Right lobe of liver (tissue), 6 donors: ENCODE results near the gene ZBTB47. TPM values are rescaled to one million over a fixed set of nuclear protein-coding genes. Genes with fewer than 3 reads are reported as not detected.

Experiments
- ATAC-seq, 4 donors: fragments of 200-7000 bp; cut with Tn5 transposase; one replicate each; pipeline ENCODE4 v1.9.1; 2020; ENCODE audit warnings: mild to moderate bottlenecking in 4 of 4, moderate library complexity in 4 of 4
- DNase-seq, 3 donors: peaks; one replicate each; pipeline ENCODE4 v3.0.0-alpha.2; 2020
- H3K27ac ChIP-seq, 3 donors: fragments of 200-600 bp; one replicate each; pipeline ENCODE4 v1.8.0; 2022
- H3K27me3 ChIP-seq, 2 donors: fragments of 200-600 bp; one replicate each; pipeline ENCODE4 v1.8.0; 2022
- H3K36me3 ChIP-seq, 4 donors: fragments of 200-600 bp; sonication (generic) in 1 of 4; one replicate each; pipeline versions ENCODE4 v1.5.1 to v1.8.0; 2017 to 2022; ENCODE audit warnings: control low read depth in 1 of 4
- H3K4me1 ChIP-seq, 4 donors: fragments of 200-600 bp; sonication (generic) in 1 of 4; one replicate each; pipeline versions ENCODE4 v1.5.1 to v1.8.0; 2017 to 2022; ENCODE audit warnings: control low read depth in 1 of 4
- H3K4me3 ChIP-seq, 3 donors: fragments of 200-600 bp; one replicate each; pipeline ENCODE4 v1.8.0; 2022
- H3K9me3 ChIP-seq, 4 donors: fragments of 200-600 bp; sonication (generic) in 1 of 4; one replicate each; pipeline versions ENCODE4 v1.5.1 to v1.8.0; 2017 to 2022; ENCODE audit warnings: control low read depth in 1 of 4
- POLR2A ChIP-seq: fragments of 450-650 bp; IDR thresholded peaks from one replicate; pipeline ENCODE4 v1.6.1; 2017; ENCODE audit warnings: antibody characterized with exemption, mild to moderate bottlenecking
- WGBS: methylation state at CpG from one replicate; pipeline ENCODE4 v1.1.6; 2018; ENCODE audit warnings: low coverage, low lambda C conversion rate; ENCODE audit not compliant: insufficient coverage; ENCODE audit errors: missing lambda C conversion rate; 5-methylcytosine and 5-hydroxymethylcytosine counted together
- intact Hi-C, 2 donors: fragments of 100-400 bp; cut with DNase I; formaldehyde crosslinking; loops; one replicate each; pipeline versions ENCODE4 v1.11.2 to v1.14.1; 2022
- total RNA-seq, 6 experiments: library from RNA; depleted of rRNA in 2 of 6; stranded (reverse); fragments of >200 nt in 2 of 6; fragmentation: NEBNext Ultra II Directional in 3 of 6; extraction: Animal tissue kit (Norgen Biotek cat#: 25700) in 3 of 6; gene quantifications; one replicate each; pipeline versions ENCODE4 v1.1.0 to v1.2.4, GENCODE V29; 2016 to 2023
- TF ChIP-seq, protein P1 (sequence below), 4 donors: fragments of 200-600 bp in 3 of 4; fragments of 450-650 bp in 1 of 4; IDR thresholded peaks; one replicate each; pipeline versions ENCODE4 v1.5.1 to v1.8.0; 2016 to 2022; ENCODE audit warnings: antibody characterized with exemption in 4 of 4, mild to moderate bottlenecking in 2 of 4
- donor health status: DM: no; HTN: yes; CAD: no.
- donor health status: DM: no; HTN: no; CAD: no.
- donor health status: DM: no; HTN: no; CAD: no.
- donor health status: DM: no; HTN: yes; CAD: no.
- donor health status: DM: no; HTN: yes; CAD: no.

ZBTB47 gene
- total RNA-seq, 6 experiments from 2014 or later: 2.2 to 8.9 (median 4.9) TPM

DNA sequence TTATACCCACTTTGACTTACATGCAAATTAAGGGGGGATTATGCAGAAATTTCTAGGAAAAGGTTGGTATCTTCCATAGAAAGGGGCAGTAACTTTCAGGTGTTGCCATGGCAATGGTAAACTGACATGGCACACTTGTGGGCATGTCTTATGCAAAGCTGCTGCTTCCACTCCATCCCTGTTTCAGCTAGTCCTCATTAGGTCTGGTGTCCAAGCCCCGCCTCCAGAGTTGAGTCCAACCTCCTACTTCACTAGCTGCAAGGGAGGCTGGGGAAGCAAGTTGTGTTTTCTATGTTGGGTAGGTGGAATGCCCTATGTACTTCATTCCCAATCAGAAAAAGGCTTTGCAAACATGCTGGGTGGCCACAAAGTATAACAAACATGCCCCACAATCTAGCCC, 17.2 kb downstream of the ZBTB47 start:
- Histone ChIP-seq H3K4me1 (no peaks in the 10 kb centered on the region), H3K36me3 (no peaks in the 10 kb centered on the region), H3K27me3 (no peaks in the 10 kb centered on the region), H3K27ac (no peak overlapping the region), H3K9me3 (no peaks in the 10 kb centered on the region), H3K4me3 (no peak overlapping the region)
- DNase-seq: no peak
- intact Hi-C loops: no loop called here
- ATAC-seq: no peak
- no peak for TF ChIP-seq POLR2A
- TF ChIP-seq, protein P1, sequence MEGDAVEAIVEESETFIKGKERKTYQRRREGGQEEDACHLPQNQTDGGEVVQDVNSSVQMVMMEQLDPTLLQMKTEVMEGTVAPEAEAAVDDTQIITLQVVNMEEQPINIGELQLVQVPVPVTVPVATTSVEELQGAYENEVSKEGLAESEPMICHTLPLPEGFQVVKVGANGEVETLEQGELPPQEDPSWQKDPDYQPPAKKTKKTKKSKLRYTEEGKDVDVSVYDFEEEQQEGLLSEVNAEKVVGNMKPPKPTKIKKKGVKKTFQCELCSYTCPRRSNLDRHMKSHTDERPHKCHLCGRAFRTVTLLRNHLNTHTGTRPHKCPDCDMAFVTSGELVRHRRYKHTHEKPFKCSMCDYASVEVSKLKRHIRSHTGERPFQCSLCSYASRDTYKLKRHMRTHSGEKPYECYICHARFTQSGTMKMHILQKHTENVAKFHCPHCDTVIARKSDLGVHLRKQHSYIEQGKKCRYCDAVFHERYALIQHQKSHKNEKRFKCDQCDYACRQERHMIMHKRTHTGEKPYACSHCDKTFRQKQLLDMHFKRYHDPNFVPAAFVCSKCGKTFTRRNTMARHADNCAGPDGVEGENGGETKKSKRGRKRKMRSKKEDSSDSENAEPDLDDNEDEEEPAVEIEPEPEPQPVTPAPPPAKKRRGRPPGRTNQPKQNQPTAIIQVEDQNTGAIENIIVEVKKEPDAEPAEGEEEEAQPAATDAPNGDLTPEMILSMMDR (IDR thresholded peaks at IDR 0.05): no peak
- no CpG with 5 or more reads among the region's 1 CpG for WGBS

DNA sequence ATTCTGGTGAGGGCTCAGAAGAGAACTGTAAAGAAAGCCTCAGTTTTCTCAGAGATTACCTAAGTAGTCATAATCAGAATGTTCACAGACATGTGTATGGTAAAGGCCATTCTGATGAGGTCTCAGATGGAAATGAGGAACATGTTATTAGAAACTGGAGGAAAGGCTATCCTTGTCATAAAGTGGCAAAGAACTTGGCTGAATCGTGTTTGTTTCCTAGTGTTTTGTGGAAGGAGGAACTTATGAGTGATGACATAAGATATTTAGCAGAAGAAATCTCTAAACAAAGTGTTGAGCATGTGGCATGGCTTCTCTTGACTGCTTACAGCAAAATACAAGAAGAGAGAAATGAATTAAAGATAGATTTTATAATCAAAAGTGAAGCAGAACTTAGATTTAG, 19.0 kb downstream of the ZBTB47 start:
- no peak overlapping the region for H3K27ac ChIP-seq
- no peaks in the 10 kb centered on the region for H3K4me1 ChIP-seq
- WGBS: 38% methylated on average over 1 of the region's 1 CpG
- DNase-seq (no peak), ATAC-seq (no peak)
- no peak for TF ChIP-seq POLR2A
- TF ChIP-seq, protein P1 (IDR thresholded peaks at IDR 0.05): no peak
- intact Hi-C loops: no loop called here
- no peaks in the 10 kb centered on the region for H3K9me3 ChIP-seq
- no peaks in the 10 kb centered on the region for H3K27me3 ChIP-seq
- H3K4me3 ChIP-seq: no peak overlapping the region
- no peaks in the 10 kb centered on the region for H3K36me3 ChIP-seq

DNA sequence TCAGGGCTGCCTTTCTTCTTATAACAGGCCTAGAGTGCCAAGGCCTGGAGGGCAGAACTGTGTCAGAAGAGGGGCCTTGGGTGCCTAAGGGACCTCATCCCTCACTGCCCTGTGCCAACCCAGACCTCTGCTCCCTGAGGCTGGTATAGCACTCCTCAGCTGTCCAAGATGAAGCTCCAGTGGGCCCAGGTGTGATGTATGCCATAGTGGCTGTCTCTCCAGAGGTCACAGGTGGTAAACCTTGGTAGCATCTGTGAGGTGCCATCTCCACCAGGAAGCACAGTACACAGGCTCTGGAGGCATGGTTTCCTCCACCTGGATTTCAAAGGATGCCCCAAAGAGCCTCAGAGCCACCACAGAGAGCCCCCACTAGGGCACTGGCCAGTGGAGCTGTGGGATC, 19.6 kb downstream of the ZBTB47 start:
- Histone ChIP-seq H3K27me3 (no peaks in the 10 kb centered on the region), H3K27ac (no peak overlapping the region), H3K4me3 (no peak overlapping the region), H3K9me3 (no peaks in the 10 kb centered on the region), H3K4me1 (no peaks in the 10 kb centered on the region), H3K36me3 (no peaks in the 10 kb centered on the region)
- ATAC-seq (no peak), DNase-seq (peak in 1 of 3 donors; percentile 21)
- TF ChIP-seq, protein P1 (IDR thresholded peaks at IDR 0.05): no peak
- TF ChIP-seq POLR2A: no peak
- intact Hi-C loops: no loop called here

DNA sequence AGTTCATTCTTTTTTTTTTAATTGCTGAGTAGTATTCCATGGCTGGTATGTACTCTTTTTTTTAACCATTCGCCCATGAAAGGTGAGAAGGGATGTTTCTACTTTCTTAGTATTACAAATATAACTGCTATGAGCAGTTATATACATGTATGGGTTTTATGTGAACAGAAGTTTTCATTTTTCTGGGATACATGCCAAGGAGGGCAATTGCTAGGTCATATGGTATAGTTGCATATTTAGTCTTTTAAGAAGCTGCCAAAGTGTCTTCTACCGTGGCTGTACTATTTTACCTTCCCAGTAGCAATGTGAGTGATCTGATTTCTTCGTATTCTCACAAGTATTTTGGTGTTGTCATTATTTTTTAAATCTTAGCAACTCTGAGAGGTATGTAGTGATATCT, 20.6 kb downstream of the ZBTB47 start:
- TF ChIP-seq POLR2A: no peak
- TF ChIP-seq, protein P1 (IDR thresholded peaks at IDR 0.05): no peak
- intact Hi-C loops: no loop called here

DNA sequence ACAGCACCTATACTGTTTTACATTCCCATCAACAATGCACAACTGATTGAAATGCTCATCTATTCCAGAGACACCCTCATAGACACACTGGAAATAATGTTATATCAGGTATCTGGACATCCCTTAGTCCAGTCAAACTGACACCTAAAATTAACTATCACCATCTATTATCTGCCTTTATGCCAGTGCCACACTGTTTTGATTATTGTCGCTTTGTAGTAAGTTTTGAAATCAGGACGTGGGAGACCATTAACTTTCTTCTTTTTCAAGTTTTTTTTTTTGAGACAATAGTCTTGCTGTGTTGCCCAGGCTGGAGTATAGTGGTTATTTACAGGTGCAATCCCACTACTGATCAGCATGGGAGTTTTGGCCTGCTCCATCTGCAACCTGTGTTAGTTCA, 22.4 kb downstream of the ZBTB47 start:
- Histone ChIP-seq H3K9me3 (no peaks in the 10 kb centered on the region), H3K36me3 (no peaks in the 10 kb centered on the region), H3K27ac (no peak overlapping the region), H3K27me3 (no peaks in the 10 kb centered on the region), H3K4me3 (no peak overlapping the region), H3K4me1 (no peaks in the 10 kb centered on the region)
- 78% methylated on average over 2 of the region's 2 CpGs for WGBS
- ATAC-seq: no peak
- DNase-seq: no peak
- TF ChIP-seq, protein P1 (IDR thresholded peaks at IDR 0.05): no peak
- no peak for TF ChIP-seq POLR2A
- intact Hi-C loops: no loop called here

More for the DNA sequence above, 20.6 kb downstream of the ZBTB47 start:
- Histone ChIP-seq H3K4me3 (no peak overlapping the region), H3K4me1 (no peaks in the 10 kb centered on the region), H3K27ac (no peak overlapping the region), H3K27me3 (no peaks in the 10 kb centered on the region), H3K36me3 (no peaks in the 10 kb centered on the region), H3K9me3 (no peaks in the 10 kb centered on the region)
- ATAC-seq: no peak
- DNase-seq: no peak
- WGBS: 40% methylated on average over 3 of the region's 3 CpGs
